Left cardiac atrium (tissue), 4 donors: Measurements from ENCODE around the gene ACAP3. TPM values are rescaled to one million over a fixed set of nuclear protein-coding genes. Genes with fewer than 3 reads are reported as not detected.

Source experiments
- ATAC-seq, 2 donors: fragments of 200-7000 bp; cut with Tn5 transposase; one replicate each; pipeline ENCODE4 v1.9.1; 2020; ENCODE audit warnings: mild to moderate bottlenecking in 2 of 2, moderate library complexity in 2 of 2
- DNase-seq: peaks from one replicate; pipeline ENCODE4 v3.0.0-alpha.2; 2020
- intact Hi-C, 2 donors: fragments of 100-400 bp; cut with DNase I; formaldehyde crosslinking; loops; one replicate each; pipeline versions ENCODE4 v1.14.1 to v1.15.1; 2022 to 2023
- total RNA-seq, 2 donors: library from RNA; stranded (reverse); fragmentation: NEBNext Ultra II Directional; extraction: Animal tissue kit (Norgen Biotek cat#: 25700); gene quantifications; one replicate each; pipeline ENCODE4 v1.2.1, GENCODE V29; 2021
- donor health status: DM: no; HTN: yes; CAD: no.
- donor health status: DM: no; HTN: yes; CAD: no; lungs with severe emphysema.
- donor health status: DM: yes; HTN: yes; CAD: no.
- donor health status: Dilated cardiomyopathy.

Gene ACAP3
- total RNA-seq, 2 donors from 2014 or later, result 36.2 to 46.7 TPM

- DNase-seq (no peak), ATAC-seq (no peak)
- intact Hi-C loops, result no loop called here
Observed at GRCh38 chr1:1332774-1333480, 25.2 kb upstream of the ACAP3 start.

GRCh38 chr1:1332031-1332755, 24.5 kb upstream of the ACAP3 start:
- intact Hi-C loops, result no loop called here
- ATAC-seq, result no peak
- DNase-seq, result no peak

- DNase-seq, result no peak
- intact Hi-C loops, result no loop called here
- no peak for ATAC-seq
Observed at GRCh38 chr1:1331068-1331965, 23.6 kb upstream of the ACAP3 start, which contains the start of gene TAS1R3. TAS1R3 (plus strand) TSS chr1:1331280; CDS start chr1:1331346, 66 bp downstream.

GRCh38 chr1:1330366-1331067, 22.8 kb upstream of the ACAP3 start:
- no peak for ATAC-seq
- no peak for DNase-seq
- intact Hi-C loops, result no loop called here

- no peak for DNase-seq
Observed at GRCh38 chr1:1329304-1330210, 21.8 kb upstream of the ACAP3 start.

GRCh38 chr1:1328254-1328653, 20.5 kb upstream of the ACAP3 start:
- no peak for DNase-seq
- ATAC-seq, result no peak
- intact Hi-C loops, result no loop called here

More at GRCh38 chr1:1329304-1330210, 21.8 kb upstream of the ACAP3 start:
- no peak for ATAC-seq
- intact Hi-C loops, result no loop called here

- intact Hi-C loops, result no loop called here
- DNase-seq, result no peak
- ATAC-seq, result no peak
Observed at GRCh38 chr1:1327291-1327690, 19.6 kb upstream of the ACAP3 start.

- DNase-seq (no peak), ATAC-seq (no peak)
- intact Hi-C loops, result no loop called here
Observed at GRCh38 chr1:1326075-1326605, 18.4 kb upstream of the ACAP3 start.

- no peak for DNase-seq
- ATAC-seq, result peak in 1 of 2 donors; percentile 38
- intact Hi-C loops, result no loop called here
Observed at GRCh38 chr1:1325288-1326074, 17.8 kb upstream of the ACAP3 start.

- peak; percentile 97 for DNase-seq
- ATAC-seq, result peak; percentile 87 to 93
- intact Hi-C loops, result no loop called here
Observed at GRCh38 chr1:1324524-1325287, 17.0 kb upstream of the ACAP3 start, which contains the start of the genes CPTP and INTS11. CPTP (plus strand) TSS chr1:1324802; CDS start chr1:1326911, 2,109 bp downstream. INTS11 (minus strand) TSS chr1:1324660; CDS start chr1:1324608, 52 bp downstream.

- no peak for ATAC-seq
- intact Hi-C loops, result no loop called here
Observed at GRCh38 chr1:1324084-1324523, 16.4 kb upstream of the ACAP3 start.

GRCh38 chr1:1322952-1323351, 15.2 kb upstream of the ACAP3 start:
- ATAC-seq (no peak), DNase-seq (no peak)
- intact Hi-C loops, result no loop called here

More at GRCh38 chr1:1324084-1324523, 16.4 kb upstream of the ACAP3 start:
- no peak for DNase-seq

GRCh38 chr1:1322418-1322817, 14.7 kb upstream of the ACAP3 start:
- intact Hi-C loops, result no loop called here
- no peak for DNase-seq
- no peak for ATAC-seq

GRCh38 chr1:1321477-1321876, 13.7 kb upstream of the ACAP3 start:
- ATAC-seq, result no peak
- intact Hi-C loops, result no loop called here

GRCh38 chr1:1320666-1321448, 13.1 kb upstream of the ACAP3 start:
- ATAC-seq (no peak), DNase-seq (no peak)
- intact Hi-C loops, result no loop called here

More at GRCh38 chr1:1321477-1321876, 13.7 kb upstream of the ACAP3 start:
- DNase-seq, result no peak
